ENCODE results near the gene C3AR1.
"Not testable (repeated sequence)": the region's sequence is repeated elsewhere in the genome, so short reads cannot be mapped to it uniquely, and the experiment has no call there.

The C3AR1 gene

GRCh38 chr12:8018666-8019581, 47.2 kb downstream of the C3AR1 start:
- Histone ChIP-seq H3K9ac (ENCODE audit: low read depth, low read length) (no peak overlapping the region), H3K36me3 (ENCODE audit: control insufficient read depth, insufficient read depth, low read length) (no peaks in the 10 kb centered on the region), H3K4me1 (ENCODE audit: control insufficient read depth, insufficient read depth, low read length) (no peaks in the 10 kb centered on the region), H3K4me3 (ENCODE audit: low read depth, low read length) (peak overlapping the region; percentile 67), H3K27me3 (ENCODE audit: control insufficient read depth, insufficient read depth, low read length) (peaks cover 6% of the 10 kb centered on the region), H3K9me3 (ENCODE audit: control insufficient read depth, insufficient read depth, low read length) (no peaks in the 10 kb centered on the region)

- not testable (repeated sequence) for H3K9me3 ChIP-seq (ENCODE audit: control insufficient read depth, insufficient read depth, low read length); H3K27me3 ChIP-seq (ENCODE audit: control insufficient read depth, insufficient read depth, low read length); H3K4me1 ChIP-seq (ENCODE audit: control insufficient read depth, insufficient read depth, low read length); H3K9ac ChIP-seq (ENCODE audit: low read depth, low read length); H3K36me3 ChIP-seq (ENCODE audit: control insufficient read depth, insufficient read depth, low read length)
- H3K4me3 ChIP-seq (ENCODE audit: low read depth, low read length), result peak overlapping the region; percentile 67
Observed at GRCh38 chr12:8018213-8018612, 47.9 kb downstream of the C3AR1 start.

- Histone ChIP-seq H3K4me1 (ENCODE audit: control insufficient read depth, insufficient read depth, low read length) (no peaks in the 10 kb centered on the region), H3K9me3 (ENCODE audit: control insufficient read depth, insufficient read depth, low read length) (no peaks in the 10 kb centered on the region), H3K9ac (ENCODE audit: low read depth, low read length) (no peak overlapping the region), H3K36me3 (ENCODE audit: control insufficient read depth, insufficient read depth, low read length) (no peaks in the 10 kb centered on the region), H3K27me3 (ENCODE audit: control insufficient read depth, insufficient read depth, low read length) (peaks cover 4% of the 10 kb centered on the region), H3K4me3 (ENCODE audit: low read depth, low read length) (no peak overlapping the region)
Observed at GRCh38 chr12:8014836-8015235, 51.3 kb downstream of the C3AR1 start.

GRCh38 chr12:8012651-8013309, 53.4 kb downstream of the C3AR1 start:
- peaks cover 2% of the 10 kb centered on the region for H3K27me3 ChIP-seq (ENCODE audit: control insufficient read depth, insufficient read depth, low read length)

DNA sequence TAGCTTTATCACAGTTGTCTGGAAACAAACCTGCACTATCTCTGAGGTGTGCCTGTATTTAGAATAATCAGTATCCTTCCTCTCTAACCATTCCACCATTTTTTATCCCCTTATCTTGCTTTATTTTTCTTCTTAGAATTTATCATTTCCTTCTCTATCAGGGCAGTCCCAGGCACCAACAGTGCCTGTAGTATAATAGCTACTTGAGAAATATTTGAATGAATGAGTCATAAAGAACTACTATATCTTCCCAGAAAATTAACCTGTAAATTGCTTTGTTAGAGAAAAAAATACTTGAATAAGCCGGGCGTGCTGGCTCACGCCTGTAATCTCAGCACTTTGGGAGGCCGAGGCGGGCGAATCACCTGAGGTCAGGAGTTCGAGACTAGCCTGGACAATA, 54.8 kb downstream of the C3AR1 start:
- Histone ChIP-seq H3K9me3 (ENCODE audit: control insufficient read depth, insufficient read depth, low read length) (no peaks in the 10 kb centered on the region), H3K9ac (ENCODE audit: low read depth, low read length) (no peak overlapping the region), H3K4me3 (ENCODE audit: low read depth, low read length) (no peak overlapping the region), H3K27me3 (ENCODE audit: control insufficient read depth, insufficient read depth, low read length) (no peaks in the 10 kb centered on the region), H3K4me1 (ENCODE audit: control insufficient read depth, insufficient read depth, low read length) (no peaks in the 10 kb centered on the region), H3K36me3 (ENCODE audit: control insufficient read depth, insufficient read depth, low read length) (no peaks in the 10 kb centered on the region)

More at GRCh38 chr12:8012651-8013309, 53.4 kb downstream of the C3AR1 start:
- no peaks in the 10 kb centered on the region for H3K4me1 ChIP-seq (ENCODE audit: control insufficient read depth, insufficient read depth, low read length)
- H3K9me3 ChIP-seq (ENCODE audit: control insufficient read depth, insufficient read depth, low read length), result no peaks in the 10 kb centered on the region
- H3K4me3 ChIP-seq (ENCODE audit: low read depth, low read length), result no peak overlapping the region
- H3K36me3 ChIP-seq (ENCODE audit: control insufficient read depth, insufficient read depth, low read length), result no peaks in the 10 kb centered on the region
- no peak overlapping the region for H3K9ac ChIP-seq (ENCODE audit: low read depth, low read length)
